Endothelial cell of umbilical vein (primary cell): ENCODE data around the gene TMEM170A. TPM values are rescaled to one million over a fixed set of nuclear protein-coding genes. Genes with fewer than 3 reads are reported as not detected.

Source experiments
- BruUV-seq: library from RNA; stranded (reverse); fragments of 400-500 nt; replicated peaks from 2 replicates; lab custom pipeline; 2021; lab: Mats Ljungman, UMichigan
- CTCF ChIA-PET: fragments of 300-600, 350-600 bp; sonication (Branson Sonifier 250); formaldehyde crosslinking; loops from one replicate; lab custom pipeline; 2021; ENCODE audit warnings: antibody characterized with exemption, inconsistent platforms; lab: Charles Lee
- POLR2A ChIA-PET: fragments of 300-600, 350-600 bp; sonication (Branson Sonifier 250); formaldehyde crosslinking; loops from one replicate; lab custom pipeline; 2021; ENCODE audit warnings: antibody characterized with exemption, inconsistent platforms; lab: Charles Lee
- DNase-seq: peaks from one replicate; pipeline ENCODE4 v3.0.0-alpha.2; 2011; ENCODE audit warnings: low read depth, low spot score
- FAIRE-seq: peaks from 2 replicates; lab custom pipeline; 2011; peaks lifted over from hg19 to GRCh38; lab: Jason Lieb, UNC
- H2AFZ ChIP-seq: 2 replicates; pipeline ENCODE4 v1.6.0; 2012; ENCODE audit warnings: low read depth, low read length, control low read depth, inconsistent platforms
- H3K27ac ChIP-seq: 2 replicates; pipeline ENCODE4 v1.5.1; 2011; ENCODE audit warnings: low read depth, mild to moderate bottlenecking, control low read depth, low read length, moderate library complexity; ENCODE audit not compliant: insufficient read depth
- H3K27me3 ChIP-seq, 2 experiments: 2 replicates each; pipeline versions ENCODE4 v1.6.0 to v1.6.1; 2011; ENCODE audit warnings: low read length in 2 of 2, mixed read lengths in 1 of 2; ENCODE audit not compliant: control insufficient read depth in 2 of 2, insufficient read depth in 2 of 2
- H3K36me3 ChIP-seq, 2 experiments: 2 replicates in 1 of 2; 3 replicates in 1 of 2; pipeline ENCODE4 v1.5.1; 2011; ENCODE audit warnings: low read length in 2 of 2, mild to moderate bottlenecking in 1 of 2, moderate library complexity in 1 of 2; ENCODE audit not compliant: control insufficient read depth in 2 of 2, insufficient read depth in 2 of 2; ENCODE audit errors: extremely low read depth in 1 of 2
- H3K4me1 ChIP-seq: 3 replicates; pipeline ENCODE4 v1.5.1; 2011; ENCODE audit warnings: mild to moderate bottlenecking, low read length; ENCODE audit not compliant: control insufficient read depth, insufficient read depth; ENCODE audit errors: extremely low read depth
- H3K4me2 ChIP-seq: 2 replicates; pipeline ENCODE4 v1.6.1; 2011; ENCODE audit warnings: low read length, control low read depth, mixed read lengths; ENCODE audit not compliant: insufficient read depth
- H3K4me3 ChIP-seq, 3 experiments: fragments of 200-600 bp in 1 of 3; sonication (generic), shearing (Covaris generic) in 1 of 3; replicated peaks in 1 of 3; 2 replicates each; pipeline ENCODE4 v1.5.1; 2011 to 2016; ENCODE audit warnings: control low read depth in 3 of 3, low read length in 3 of 3, mild to moderate bottlenecking in 2 of 3, inconsistent platforms in 1 of 3, low read depth in 1 of 3, moderate library complexity in 1 of 3; ENCODE audit not compliant: insufficient read depth in 1 of 3
- H3K79me2 ChIP-seq: 2 replicates; pipeline ENCODE4 v1.6.0; 2012; ENCODE audit warnings: low read length, inconsistent platforms; ENCODE audit not compliant: control insufficient read depth, insufficient read depth
- H3K9ac ChIP-seq: replicated peaks from 2 replicates; pipeline ENCODE3; 2011; ENCODE audit warnings: low read length, control low read depth; ENCODE audit not compliant: insufficient read depth; ENCODE audit errors: extremely low read depth
- H3K9me1 ChIP-seq: replicated peaks from 3 replicates; pipeline ENCODE4 v1.6.0; 2011; ENCODE audit warnings: mild to moderate bottlenecking, low read length; ENCODE audit not compliant: control insufficient read depth, insufficient read depth; ENCODE audit errors: extremely low read depth
- H3K9me3 ChIP-seq: replicated peaks from 2 replicates; pipeline ENCODE4 v1.5.1; 2012; ENCODE audit warnings: low read length, inconsistent platforms; ENCODE audit not compliant: control insufficient read depth, insufficient read depth
- H4K20me1 ChIP-seq: replicated peaks from 2 replicates; pipeline ENCODE3; 2011; ENCODE audit warnings: mild to moderate bottlenecking, low read length; ENCODE audit not compliant: control insufficient read depth, insufficient read depth; ENCODE audit errors: extremely low read depth
- FOS ChIP-seq: IDR thresholded peaks from 2 replicates; pipeline ENCODE4 v1.6.1; 2011; ENCODE audit warnings: mild to moderate bottlenecking, low read length, moderate library complexity, borderline replicate concordance; ENCODE audit not compliant: insufficient read depth
- JUN ChIP-seq: IDR thresholded peaks from 2 replicates; pipeline ENCODE4 v1.6.1; 2011; ENCODE audit warnings: borderline replicate concordance, low read depth; ENCODE audit not compliant: insufficient read length, insufficient read depth
- MYC ChIP-seq: IDR thresholded peaks from one replicate; pipeline ENCODE4 v1.6.1; 2011; ENCODE audit warnings: mild to moderate bottlenecking, low read depth, low read length
- POLR2A ChIP-seq: IDR thresholded peaks from 2 replicates; pipeline ENCODE4 v1.6.1; 2012; ENCODE audit warnings: low read depth, mild to moderate bottlenecking, control low read depth, low read length
- dilution Hi-C: fragments of 300-500 bp; cut with MboI; formaldehyde crosslinking; loops from one replicate; pipeline ENCODE4 v1.15.0; 2019; ENCODE audit warnings: low sequenced_read_pairs; ENCODE audit not compliant: extremely low pct_ligation_motif_present
- intact Hi-C: fragments of 100-400 bp; cut with micrococcal nuclease; formaldehyde crosslinking; loops from one replicate; pipeline ENCODE4 v1.10.0; 2022
- polyA plus RNA-seq, 4 experiments: library from polyadenylated mRNA; depleted of rRNA in 3 of 4; stranded (reverse) in 3 of 4; unstranded in 1 of 4; fragments of >200 nt; gene quantifications; 2 replicates each; pipeline versions ENCODE4 v1.2.1 to v1.2.3, GENCODE V29; 2011 to 2012; ENCODE audit warnings: missing spikeins in 1 of 4
- total RNA-seq: library from RNA; stranded (reverse); gene quantifications from 2 replicates; pipeline ENCODE4 v1.2.3, GENCODE V29; 2021
- TF ChIP-seq, protein P1 (sequence below), 2 donors: IDR thresholded peaks; 1 replicate in 1 of 2; 2 replicates in 1 of 2; pipeline ENCODE4 v1.5.1; 2011; ENCODE audit warnings: low read length in 2 of 2, mild to moderate bottlenecking in 2 of 2, moderate library complexity in 2 of 2, control low read depth in 1 of 2, inconsistent platforms in 1 of 2, low read depth in 1 of 2; ENCODE audit not compliant: insufficient read depth in 1 of 2; ENCODE audit errors: extremely low read depth in 1 of 2
- TF ChIP-seq, protein P2 (sequence below): IDR thresholded peaks from 2 replicates; pipeline ENCODE4 v1.6.1; 2011; ENCODE audit not compliant: insufficient read depth, insufficient read length

TMEM170A gene
- total and polyA plus RNA-seq, 2 donors (not counting 3 experiments of a cell fraction or from before 2014, with no cell fraction given), result 12.9 to 22.2 TPM

DNA sequence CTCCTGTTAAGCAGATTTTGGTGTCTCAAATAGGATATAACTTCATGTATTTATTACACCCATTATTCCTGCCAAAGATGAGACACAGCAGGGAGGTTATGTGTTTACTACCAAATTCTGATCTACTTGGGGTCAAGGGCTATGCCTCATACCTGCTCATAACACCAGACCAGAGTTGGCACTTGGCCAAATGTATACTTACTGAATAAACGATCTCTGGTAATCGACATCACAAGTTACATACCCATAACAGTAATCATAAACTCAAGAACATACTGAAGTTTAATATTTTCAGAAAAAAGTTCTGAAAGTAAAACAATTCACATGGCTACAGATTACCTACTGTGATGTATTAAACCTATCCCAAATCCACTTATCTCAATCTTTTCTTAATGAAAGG lies 2.9 kb downstream of the TMEM170A start:
- H3K9ac ChIP-seq, result no peak overlapping the region
- H3K9me3 ChIP-seq, result no peaks in the 10 kb centered on the region
- no TSS peak for BruUV-seq
- peaks cover 10% of the 10 kb centered on the region for H3K4me1 ChIP-seq
- TF ChIP-seq, protein P1, sequence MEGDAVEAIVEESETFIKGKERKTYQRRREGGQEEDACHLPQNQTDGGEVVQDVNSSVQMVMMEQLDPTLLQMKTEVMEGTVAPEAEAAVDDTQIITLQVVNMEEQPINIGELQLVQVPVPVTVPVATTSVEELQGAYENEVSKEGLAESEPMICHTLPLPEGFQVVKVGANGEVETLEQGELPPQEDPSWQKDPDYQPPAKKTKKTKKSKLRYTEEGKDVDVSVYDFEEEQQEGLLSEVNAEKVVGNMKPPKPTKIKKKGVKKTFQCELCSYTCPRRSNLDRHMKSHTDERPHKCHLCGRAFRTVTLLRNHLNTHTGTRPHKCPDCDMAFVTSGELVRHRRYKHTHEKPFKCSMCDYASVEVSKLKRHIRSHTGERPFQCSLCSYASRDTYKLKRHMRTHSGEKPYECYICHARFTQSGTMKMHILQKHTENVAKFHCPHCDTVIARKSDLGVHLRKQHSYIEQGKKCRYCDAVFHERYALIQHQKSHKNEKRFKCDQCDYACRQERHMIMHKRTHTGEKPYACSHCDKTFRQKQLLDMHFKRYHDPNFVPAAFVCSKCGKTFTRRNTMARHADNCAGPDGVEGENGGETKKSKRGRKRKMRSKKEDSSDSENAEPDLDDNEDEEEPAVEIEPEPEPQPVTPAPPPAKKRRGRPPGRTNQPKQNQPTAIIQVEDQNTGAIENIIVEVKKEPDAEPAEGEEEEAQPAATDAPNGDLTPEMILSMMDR (IDR thresholded peaks at IDR 0.05; ENCODE audit: extremely low read depth in 1 of 2, insufficient read depth in 1 of 2, low read depth in 1 of 2, low read length in 2 of 2), result no peak
- TF ChIP-seq FOS, result no peak
- TF ChIP-seq, protein P2, sequence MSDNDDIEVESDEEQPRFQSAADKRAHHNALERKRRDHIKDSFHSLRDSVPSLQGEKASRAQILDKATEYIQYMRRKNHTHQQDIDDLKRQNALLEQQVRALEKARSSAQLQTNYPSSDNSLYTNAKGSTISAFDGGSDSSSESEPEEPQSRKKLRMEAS, result no peak
- H4K20me1 ChIP-seq, result no peaks in the 10 kb centered on the region
- no peak for FAIRE-seq
- H3K4me2 ChIP-seq, result no peak overlapping the region
- ChIA-PET CTCF (interaction anchor here (1.0 kb wide), 1 partner anchor 262 kb away, joined by 4 read pairs; no protein-coding TSS in a partner anchor), POLR2A (no interaction called here)
- DNase-seq, result no peak
- peaks cover 72% of the 10 kb centered on the region for H3K79me2 ChIP-seq
- H3K27me3 ChIP-seq, result no peaks in the 10 kb centered on the region
- H2AFZ ChIP-seq, result no peak overlapping the region
- no peaks in the 10 kb centered on the region for H3K36me3 ChIP-seq
- intact Hi-C loops, result loop anchor here (5.0 kb wide), 2 partner anchors 186 to 209 kb away; partner anchors contain the start of genes BCAR1, KARS1 and TERF2IP
- dilution Hi-C loops, result no loop called here
- H3K27ac ChIP-seq, result no peak overlapping the region
- no peak overlapping the region for H3K4me3 ChIP-seq
- no peaks in the 10 kb centered on the region for H3K9me1 ChIP-seq

DNA sequence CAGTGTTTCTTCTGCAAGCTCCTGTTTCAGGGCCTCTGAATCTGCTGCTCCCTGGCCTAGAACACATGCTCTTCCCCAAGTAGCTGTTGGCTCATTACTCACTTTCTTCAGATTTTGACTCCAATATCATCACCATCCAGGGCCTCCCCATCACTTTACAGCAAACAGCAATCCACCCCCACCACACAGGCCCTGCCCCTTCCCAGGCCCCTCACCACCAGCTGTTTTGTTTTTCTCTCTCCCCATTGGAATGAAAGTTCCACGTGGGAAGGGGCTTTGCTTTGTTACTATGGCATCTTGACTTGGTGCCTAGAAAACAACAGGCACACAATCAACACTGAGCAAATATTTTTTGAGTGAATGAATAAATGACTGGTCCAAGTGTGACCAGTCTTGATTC lies 4.0 kb downstream of the TMEM170A start:
- no peaks in the 10 kb centered on the region for H3K27me3 ChIP-seq
- H3K9me1 ChIP-seq, result no peaks in the 10 kb centered on the region
- peaks cover 78% of the 10 kb centered on the region for H3K79me2 ChIP-seq
- no TSS peak for BruUV-seq
- dilution Hi-C loops, result no loop called here
- no peak for DNase-seq
- H3K4me1 ChIP-seq, result peaks cover 10% of the 10 kb centered on the region
- no peak overlapping the region for H2AFZ ChIP-seq
- TF ChIP-seq, protein P2, result no peak
- TF ChIP-seq JUN, result no peak
- TF ChIP-seq, protein P1 (IDR thresholded peaks at IDR 0.05; ENCODE audit: extremely low read depth in 1 of 2, insufficient read depth in 1 of 2, low read depth in 1 of 2, low read length in 2 of 2), result no peak
- no peak for TF ChIP-seq FOS
- no peak for TF ChIP-seq MYC
- no peak for TF ChIP-seq POLR2A
- intact Hi-C loops, result loop anchor here (5.0 kb wide), 2 partner anchors 187 to 208 kb away; partner anchors contain the start of genes BCAR1, KARS1 and TERF2IP
- H3K9ac ChIP-seq, result no peak overlapping the region
- no peak for FAIRE-seq
- H3K4me3 ChIP-seq, result no peak overlapping the region
- POLR2A ChIA-PET, result no interaction called here
- no peak overlapping the region for H3K4me2 ChIP-seq
- H3K27ac ChIP-seq, result no peak overlapping the region
- no peaks in the 10 kb centered on the region for H4K20me1 ChIP-seq
- no peaks in the 10 kb centered on the region for H3K9me3 ChIP-seq
- no peaks in the 10 kb centered on the region for H3K36me3 ChIP-seq
- CTCF ChIA-PET, result interaction anchor here (0.5 to 1.0 kb wide), 2 partner anchors 28 to 261 kb away, joined by 3 to 5 read pairs; no protein-coding TSS in a partner anchor
